WERI-Rb-1 (cell line): ENCODE data around the gene FAM20C.

Experiments used
- DNase-seq: peaks from one replicate; pipeline ENCODE4 v3.0.0-alpha.2; 2020
- H3K27ac ChIP-seq: fragments of 250-450 bp; sonication (Bioruptor Pico); 2 replicates; pipeline ENCODE4 v1.5.1; 2020; ENCODE audit warnings: mild to moderate bottlenecking, moderate library complexity
- H3K27me3 ChIP-seq: fragments of 250-450 bp; sonication (Bioruptor Pico); 2 replicates; pipeline ENCODE4 v1.5.1; 2021; ENCODE audit warnings: mild to moderate bottlenecking, low read depth, moderate library complexity; ENCODE audit not compliant: insufficient read depth, severe bottlenecking
- H3K36me3 ChIP-seq: fragments of 250-450 bp; sonication (Bioruptor Pico); 2 replicates; pipeline ENCODE4 v1.5.1; 2020; ENCODE audit warnings: mild to moderate bottlenecking, moderate library complexity
- H3K4me3 ChIP-seq: 2 replicates; pipeline ENCODE4 v1.5.1; 2011; ENCODE audit warnings: low read depth, mild to moderate bottlenecking, control low read depth, low read length
- H3K9me3 ChIP-seq: fragments of 250-450 bp; sonication (Bioruptor Pico); 2 replicates; pipeline ENCODE4 v1.5.1; 2021; ENCODE audit warnings: mild to moderate bottlenecking, moderate library complexity; ENCODE audit not compliant: severe bottlenecking
- TF ChIP-seq, protein P1 (sequence below): IDR thresholded peaks from 2 replicates; pipeline ENCODE4 v1.5.1; 2011; ENCODE audit warnings: low read depth, mild to moderate bottlenecking, control low read depth, inconsistent platforms, low read length

The FAM20C gene

DNA sequence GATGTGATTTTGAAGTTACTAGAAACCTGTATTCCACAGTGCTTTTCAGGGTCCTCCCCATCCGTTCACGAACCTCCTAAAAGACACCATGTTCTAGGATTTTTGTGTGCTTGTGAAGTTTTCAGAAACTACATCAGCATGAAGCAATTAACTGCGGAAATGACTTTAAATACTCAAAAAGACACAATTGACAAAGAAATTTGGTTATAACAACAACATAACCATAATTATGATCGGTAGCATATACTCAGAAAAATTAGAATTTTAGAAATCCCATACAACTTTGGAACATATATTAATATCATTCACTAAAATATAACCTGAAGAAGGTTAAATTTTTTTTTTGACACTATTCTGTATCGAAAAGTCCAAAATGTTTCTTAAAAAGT, 43.8 kb upstream of the FAM20C start:
- H3K4me3 ChIP-seq, result peak overlapping the region; percentile 60

DNA sequence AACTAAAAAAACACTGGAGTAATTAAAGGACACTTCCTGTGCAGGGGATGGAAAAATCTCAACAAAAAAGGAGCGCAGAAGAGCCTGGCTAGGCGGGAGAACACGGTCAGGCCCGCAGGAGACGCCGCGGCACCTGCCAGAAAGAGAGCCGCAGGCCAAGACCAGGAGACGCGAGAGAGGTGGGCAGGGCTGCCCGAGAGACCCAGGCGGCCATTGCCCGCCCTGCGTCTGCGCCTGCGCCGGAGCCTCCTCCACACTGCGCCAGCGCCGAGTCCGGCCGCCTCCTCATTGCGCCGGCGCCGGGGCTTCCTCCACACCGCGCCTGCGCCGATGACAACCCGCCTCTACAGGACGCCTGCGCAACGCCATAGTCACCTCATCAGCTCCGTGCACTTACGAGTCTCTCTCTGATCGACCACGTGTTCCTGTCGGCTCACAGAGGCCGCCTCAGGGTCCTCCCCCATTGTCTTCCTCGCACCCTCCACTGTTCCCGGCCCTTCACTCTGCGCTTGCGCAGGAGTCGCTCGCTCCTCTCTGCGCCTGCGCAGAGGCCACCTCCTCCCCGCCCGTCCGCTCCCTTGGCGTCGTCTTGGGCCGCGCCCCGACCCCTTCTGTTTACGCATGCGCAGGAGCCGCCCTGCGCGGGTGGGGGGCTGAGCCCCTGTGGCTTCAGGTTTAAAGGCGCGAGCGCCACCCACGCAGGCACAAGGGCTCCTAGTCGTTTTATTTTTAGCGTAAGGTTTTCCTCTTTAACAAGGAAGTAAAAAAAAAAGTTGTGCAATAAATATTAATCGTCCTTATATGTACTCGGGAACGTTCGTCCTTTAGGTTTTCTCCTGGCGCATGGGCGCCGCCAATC, 43.2 kb upstream of the FAM20C start:
- TF ChIP-seq, protein P1, sequence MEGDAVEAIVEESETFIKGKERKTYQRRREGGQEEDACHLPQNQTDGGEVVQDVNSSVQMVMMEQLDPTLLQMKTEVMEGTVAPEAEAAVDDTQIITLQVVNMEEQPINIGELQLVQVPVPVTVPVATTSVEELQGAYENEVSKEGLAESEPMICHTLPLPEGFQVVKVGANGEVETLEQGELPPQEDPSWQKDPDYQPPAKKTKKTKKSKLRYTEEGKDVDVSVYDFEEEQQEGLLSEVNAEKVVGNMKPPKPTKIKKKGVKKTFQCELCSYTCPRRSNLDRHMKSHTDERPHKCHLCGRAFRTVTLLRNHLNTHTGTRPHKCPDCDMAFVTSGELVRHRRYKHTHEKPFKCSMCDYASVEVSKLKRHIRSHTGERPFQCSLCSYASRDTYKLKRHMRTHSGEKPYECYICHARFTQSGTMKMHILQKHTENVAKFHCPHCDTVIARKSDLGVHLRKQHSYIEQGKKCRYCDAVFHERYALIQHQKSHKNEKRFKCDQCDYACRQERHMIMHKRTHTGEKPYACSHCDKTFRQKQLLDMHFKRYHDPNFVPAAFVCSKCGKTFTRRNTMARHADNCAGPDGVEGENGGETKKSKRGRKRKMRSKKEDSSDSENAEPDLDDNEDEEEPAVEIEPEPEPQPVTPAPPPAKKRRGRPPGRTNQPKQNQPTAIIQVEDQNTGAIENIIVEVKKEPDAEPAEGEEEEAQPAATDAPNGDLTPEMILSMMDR, result no peak
- peak overlapping the region; percentile 88 for H3K27ac ChIP-seq
- H3K27me3 ChIP-seq, result no peaks in the 10 kb centered on the region
- H3K9me3 ChIP-seq, result no peaks in the 10 kb centered on the region
- peaks cover 7% of the 10 kb centered on the region; the same call in 1 of the 2 replicates for H3K36me3 ChIP-seq
- H3K4me3 ChIP-seq, result peak overlapping the region; percentile 60
- DNase-seq, result peak; percentile 96

More for the DNA sequence above, 43.8 kb upstream of the FAM20C start:
- H3K9me3 ChIP-seq, result no peaks in the 10 kb centered on the region
- DNase-seq, result no peak
- peak overlapping the region; percentile 88 for H3K27ac ChIP-seq
- H3K27me3 ChIP-seq, result no peaks in the 10 kb centered on the region
- TF ChIP-seq, protein P1, result no peak
- H3K36me3 ChIP-seq, result peaks cover 7% of the 10 kb centered on the region; the same call in 1 of the 2 replicates

- TF ChIP-seq, protein P1, result no peak
- no peak for DNase-seq
- Histone ChIP-seq H3K4me3 (peak overlapping the region; percentile 60), H3K27me3 (no peaks in the 10 kb centered on the region), H3K27ac (peak overlapping the region; percentile 88), H3K9me3 (no peaks in the 10 kb centered on the region), H3K36me3 (peaks cover 7% of the 10 kb centered on the region; the same call in 1 of the 2 replicates)
Measured at GRCh38 chr7:149791-150636, 42.4 kb upstream of the FAM20C start.

DNA sequence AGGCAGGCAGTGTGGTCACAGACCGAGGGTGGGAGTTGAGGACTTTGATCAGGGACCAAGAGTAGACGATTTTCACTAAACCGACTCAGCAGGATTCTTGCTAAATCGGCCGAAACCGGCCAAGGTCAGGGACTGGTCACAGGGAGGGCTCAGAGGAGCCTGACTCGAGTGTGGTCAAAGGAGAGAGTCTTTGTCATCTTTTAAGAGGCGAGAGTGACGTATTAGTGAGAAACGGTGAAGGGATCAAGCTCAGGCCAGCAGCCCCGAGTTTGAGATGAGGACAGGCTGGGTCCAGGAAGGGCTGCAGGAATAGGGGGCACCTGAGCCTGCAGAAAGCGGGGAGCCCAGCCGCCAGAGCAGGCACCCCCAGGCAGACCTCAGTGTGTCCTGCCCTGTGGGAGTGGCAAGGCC, 41.6 kb upstream of the FAM20C start:
- no peak for DNase-seq
- H3K4me3 ChIP-seq, result no peak overlapping the region
- no peaks in the 10 kb centered on the region for H3K27me3 ChIP-seq
- no peaks in the 10 kb centered on the region for H3K9me3 ChIP-seq
- peaks cover 7% of the 10 kb centered on the region; the same call in 1 of the 2 replicates for H3K36me3 ChIP-seq
- TF ChIP-seq, protein P1, result no peak
- no peak overlapping the region for H3K27ac ChIP-seq

DNA sequence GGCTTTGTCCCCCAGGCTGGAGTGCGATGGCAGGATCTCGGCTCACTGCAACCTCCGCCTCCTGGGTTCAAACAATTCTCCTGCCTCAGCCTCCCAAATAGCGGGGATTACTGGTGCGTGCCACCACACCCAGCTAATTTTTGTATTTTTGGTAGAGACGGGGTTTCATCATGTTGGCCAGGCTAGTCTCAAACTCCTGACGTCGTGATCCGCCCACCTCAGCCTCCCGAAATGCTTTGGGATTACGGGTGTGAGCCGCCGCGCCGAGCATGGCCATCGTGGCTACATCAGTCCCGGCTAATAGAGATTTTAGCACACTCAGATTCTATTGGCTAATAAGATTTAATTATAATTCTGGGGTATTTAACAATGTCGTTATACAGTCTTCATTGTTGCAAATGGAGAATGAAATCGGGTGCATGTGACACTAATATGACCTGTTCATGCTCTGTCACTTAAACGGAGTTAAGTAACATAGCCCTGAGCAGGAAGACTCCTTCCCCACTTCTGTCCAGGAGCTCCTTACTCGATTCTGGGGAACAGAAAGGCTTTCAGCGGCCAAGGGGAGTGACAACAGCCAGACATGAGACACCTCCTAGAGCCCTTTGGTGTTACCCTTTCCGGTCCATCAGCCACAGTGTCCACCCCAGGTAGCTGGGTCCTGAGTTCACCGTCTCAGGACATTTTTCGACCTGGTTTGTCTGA, 40.9 kb upstream of the FAM20C start:
- H3K9me3 ChIP-seq, result no peaks in the 10 kb centered on the region
- H3K4me3 ChIP-seq, result no peak overlapping the region
- peaks cover 5% of the 10 kb centered on the region; the same call in 1 of the 2 replicates for H3K36me3 ChIP-seq
- DNase-seq, result no peak
- TF ChIP-seq, protein P1, result no peak
- no peaks in the 10 kb centered on the region for H3K27me3 ChIP-seq
- H3K27ac ChIP-seq, result no peak overlapping the region
